ENCODE measurements around the gene ALDH1L1. TPM values are rescaled to one million over a fixed set of nuclear protein-coding genes. Genes with fewer than 3 reads are reported as not detected.

The ALDH1L1 gene
- total RNA-seq, 4 donors from 2014 or later, result 19.2 to 39.9 (median 25.9) TPM

GRCh38 chr3:126104028-126104635, 76.3 kb downstream of the ALDH1L1 start:
- H3K9me3 ChIP-seq, result no peaks in the 10 kb centered on the region
- peak; percentile 87 for DNase-seq (ENCODE audit: extremely low spot score)
- 89% methylated on average over 7 of the region's 7 CpGs for WGBS
- intact Hi-C loops (cut with DNase I), result no loop called here
- no peak overlapping the region for H3K27ac ChIP-seq (replicated peaks in 1 of 4)
- TF ChIP-seq POLR2AphosphoS5 (IDR thresholded peaks at IDR 0.05), result no peak
- no peak for TF ChIP-seq EP300 (IDR thresholded peaks at IDR 0.05)
- TF ChIP-seq CTCF (IDR thresholded peaks at IDR 0.05), result no peak
- peaks cover 6 to 57% (median 29%) of the 10 kb centered on the region in 4 donors for H3K36me3 ChIP-seq
- H3K4me1 ChIP-seq, result peaks cover 16 to 23% (median 21%) of the 10 kb centered on the region in 4 donors
- H3K27me3 ChIP-seq, result no peaks in the 10 kb centered on the region
- no peak overlapping the region for H3K4me3 ChIP-seq

GRCh38 chr3:126103121-126104027, 77.0 kb downstream of the ALDH1L1 start:
- TF ChIP-seq EP300 (IDR thresholded peaks at IDR 0.05) (no peak), CTCF (IDR thresholded peaks at IDR 0.05) (no peak), POLR2A (IDR thresholded peaks at IDR 0.05; ENCODE audit: low read depth) (no peak), POLR2AphosphoS5 (IDR thresholded peaks at IDR 0.05) (no peak)
- peak; percentile 86 for DNase-seq (ENCODE audit: extremely low spot score)
- Histone ChIP-seq H3K4me3 (no peak overlapping the region), H3K27me3 (no peaks in the 10 kb centered on the region), H3K27ac (replicated peaks in 1 of 4) (peak overlapping the region; percentile 70 to 82 (median 76)), H3K4me1 (peaks cover 16 to 23% (median 21%) of the 10 kb centered on the region in 4 donors), H3K9me3 (no peaks in the 10 kb centered on the region), H3K36me3 (peaks cover 0 to 49% (median 26%) of the 10 kb centered on the region in 4 donors)
- intact Hi-C loops (cut with DNase I), result no loop called here
- WGBS, result 94% methylated on average over 14 of the region's 22 CpGs

- intact Hi-C loops (cut with DNase I), result no loop called here
- Histone ChIP-seq H3K27me3 (no peaks in the 10 kb centered on the region), H3K4me1 (peaks cover 16 to 23% (median 21%) of the 10 kb centered on the region in 4 donors), H3K4me3 (no peak overlapping the region), H3K36me3 (peaks cover 0 to 41% (median 24%) of the 10 kb centered on the region in 4 donors), H3K9me3 (no peaks in the 10 kb centered on the region), H3K27ac (replicated peaks in 1 of 4) (peak overlapping the region; percentile 70 to 82 (median 76))
- 41% methylated on average over 5 of the region's 5 CpGs for WGBS
- TF ChIP-seq POLR2A (IDR thresholded peaks at IDR 0.05; ENCODE audit: low read depth) (no peak), POLR2AphosphoS5 (IDR thresholded peaks at IDR 0.05) (peak; percentile 37 to 44)
- DNase-seq (ENCODE audit: extremely low spot score), result peak; percentile 91
Measured at GRCh38 chr3:126102530-126102951, 77.8 kb downstream of the ALDH1L1 start.

GRCh38 chr3:126102011-126102410, 78.4 kb downstream of the ALDH1L1 start:
- no peaks in the 10 kb centered on the region for H3K27me3 ChIP-seq
- no peak for TF ChIP-seq POLR2A (IDR thresholded peaks at IDR 0.05; ENCODE audit: low read depth)
- no peak for TF ChIP-seq POLR2AphosphoS5 (IDR thresholded peaks at IDR 0.05)
- TF ChIP-seq EP300 (IDR thresholded peaks at IDR 0.05), result no peak
- TF ChIP-seq CTCF (IDR thresholded peaks at IDR 0.05), result no peak
- H3K36me3 ChIP-seq, result peaks cover 0 to 36% (median 21%) of the 10 kb centered on the region in 4 donors
- peak; percentile 74 for DNase-seq (ENCODE audit: extremely low spot score)
- intact Hi-C loops (cut with DNase I), result no loop called here
- no peak overlapping the region for H3K4me3 ChIP-seq
- H3K9me3 ChIP-seq, result peaks cover 0 to 2% (median 0%) of the 10 kb centered on the region in 4 donors
- 81% methylated on average over 7 of the region's 8 CpGs for WGBS
- H3K27ac ChIP-seq (replicated peaks in 1 of 4), result peak overlapping the region; percentile 70 to 82 (median 76)
- peaks cover 16 to 23% (median 21%) of the 10 kb centered on the region in 4 donors for H3K4me1 ChIP-seq

- Histone ChIP-seq H3K9me3 (peaks cover 0 to 7% (median 0%) of the 10 kb centered on the region in 4 donors), H3K27ac (replicated peaks in 1 of 4) (peak overlapping the region; percentile 70 to 82 (median 76)), H3K4me1 (peaks cover 16 to 23% (median 21%) of the 10 kb centered on the region in 4 donors), H3K36me3 (peaks cover 0 to 31% (median 19%) of the 10 kb centered on the region in 4 donors), H3K27me3 (no peaks in the 10 kb centered on the region), H3K4me3 (no peak overlapping the region)
- TF ChIP-seq EP300 (IDR thresholded peaks at IDR 0.05), result no peak
- no peak for TF ChIP-seq POLR2AphosphoS5 (IDR thresholded peaks at IDR 0.05)
- no peak for TF ChIP-seq POLR2A (IDR thresholded peaks at IDR 0.05; ENCODE audit: low read depth)
- intact Hi-C loops (cut with DNase I), result no loop called here
- WGBS, result 84% methylated on average over 10 of the region's 10 CpGs
- DNase-seq (ENCODE audit: extremely low spot score), result peak; percentile 68
Measured at GRCh38 chr3:126101521-126101982, 78.8 kb downstream of the ALDH1L1 start.
